Smooth muscle cell (in vitro differentiated cells): Measurements from ENCODE around the gene ERLIN1. TPM values are rescaled to one million over a fixed set of nuclear protein-coding genes. Genes with fewer than 3 reads are reported as not detected.

Experiments
- DNase-seq: peaks from one replicate; lab custom pipeline; 2025; ENCODE audit not compliant: unreplicated experiment; lab: John Stamatoyannopoulos, UW
- H2AFZ ChIP-seq: fragments of 200-600 bp; sonication (generic); 2 replicates; pipeline ENCODE4 v1.6.0; 2016; ENCODE audit warnings: antibody characterized with exemption, low read depth, mild to moderate bottlenecking
- H3F3A ChIP-seq: fragments of 200-600 bp; sonication (generic); 2 replicates; pipeline ENCODE4 v1.6.0; 2017; ENCODE audit warnings: antibody characterized with exemption, low read depth
- H3K27ac ChIP-seq: fragments of 200-600 bp; sonication (generic); 2 replicates; pipeline ENCODE4 v1.5.1; 2016; ENCODE audit warnings: low read depth, mild to moderate bottlenecking
- H3K27me3 ChIP-seq: fragments of 200-600 bp; sonication (generic); 2 replicates; pipeline ENCODE4 v1.6.1; 2016; ENCODE audit warnings: low read depth, mild to moderate bottlenecking
- H3K36me3 ChIP-seq: fragments of 200-600 bp; sonication (generic); 2 replicates; pipeline ENCODE4 v1.5.1; 2016; ENCODE audit warnings: low read depth
- H3K4me1 ChIP-seq: fragments of 200-600 bp; sonication (generic); 2 replicates; pipeline ENCODE4 v1.5.1; 2016; ENCODE audit warnings: low read depth
- H3K4me2 ChIP-seq: fragments of 200-600 bp; sonication (generic); 2 replicates; pipeline ENCODE4 v1.6.0; 2016; ENCODE audit warnings: mild to moderate bottlenecking
- H3K4me3 ChIP-seq: fragments of 200-600 bp; sonication (generic); 2 replicates; pipeline ENCODE4 v1.5.1; 2016; ENCODE audit warnings: mild to moderate bottlenecking
- H3K79me2 ChIP-seq: fragments of 200-600 bp; sonication (generic); 2 replicates; pipeline ENCODE4 v1.6.0; 2016; ENCODE audit warnings: low read depth, mild to moderate bottlenecking
- H3K9ac ChIP-seq: fragments of 200-600 bp; sonication (generic); 2 replicates; pipeline ENCODE4 v1.6.0; 2016; ENCODE audit warnings: low read depth
- H3K9me3 ChIP-seq: fragments of 200-600 bp; sonication (generic); replicated peaks from 2 replicates; pipeline ENCODE4 v1.5.1; 2016; ENCODE audit warnings: low read depth
- H4K20me1 ChIP-seq: fragments of 200-600 bp; sonication (generic); 2 replicates; pipeline ENCODE4 v1.6.0; 2016; ENCODE audit warnings: low read depth
- CTCF ChIP-seq: fragments of 200-600 bp; sonication (generic); IDR thresholded peaks from 2 replicates; pipeline ENCODE4 v1.5.1; 2017; ENCODE audit warnings: borderline replicate concordance, mild to moderate bottlenecking, antibody characterized with exemption; ENCODE audit not compliant: insufficient read depth, poor library complexity, severe bottlenecking
- WGBS: methylation state at CpG from one replicate; pipeline ENCODE4 v1.1.7; 2016; ENCODE audit warnings: low lambda C conversion rate; 5-methylcytosine and 5-hydroxymethylcytosine counted together
- polyA plus RNA-seq: library from polyadenylated mRNA; unstranded; fragments of >200 nt; fragmentation: Nextera tagmentation; extraction: Ambion mirVana; gene quantifications from 2 replicates; pipeline ENCODE4 v1.2.1, GENCODE V29; 2016
- total RNA-seq: library from RNA; depleted of rRNA; stranded (reverse); fragments of >200 nt; gene quantifications from 2 replicates; pipeline ENCODE4 v1.2.3, GENCODE V29; 2014

ERLIN1 gene
- total and polyA plus RNA-seq, 2 experiments from 2014 or later: 21.0 to 32.2 TPM

- H3K27ac ChIP-seq: no peak overlapping the region
- H3K27me3 ChIP-seq: no peaks in the 10 kb centered on the region
- DNase-seq: no peak
- no peak overlapping the region for H3K4me3 ChIP-seq
- no peaks in the 10 kb centered on the region for H3F3A ChIP-seq
- no peak for TF ChIP-seq CTCF
- H3K4me2 ChIP-seq: no peak overlapping the region
- no peaks in the 10 kb centered on the region for H3K9me3 ChIP-seq
- no peaks in the 10 kb centered on the region for H3K4me1 ChIP-seq
- no peaks in the 10 kb centered on the region for H3K79me2 ChIP-seq
- H3K9ac ChIP-seq: no peak overlapping the region
- no peak overlapping the region for H2AFZ ChIP-seq
- H4K20me1 ChIP-seq: no peaks in the 10 kb centered on the region
- WGBS: 93% methylated on average over 2 of the region's 2 CpGs
- no peaks in the 10 kb centered on the region for H3K36me3 ChIP-seq
These were observed 65.3 kb downstream of the ERLIN1 start for GRCh38 chr10:100120550-100120949.

- Histone ChIP-seq H3K4me1 (no peaks in the 10 kb centered on the region), H3K4me3 (no peak overlapping the region), H3F3A (no peaks in the 10 kb centered on the region), H3K4me2 (no peak overlapping the region), H4K20me1 (no peaks in the 10 kb centered on the region), H3K9ac (no peak overlapping the region), H3K27ac (no peak overlapping the region), H3K79me2 (no peaks in the 10 kb centered on the region), H3K36me3 (no peaks in the 10 kb centered on the region), H2AFZ (no peak overlapping the region), H3K9me3 (no peaks in the 10 kb centered on the region), H3K27me3 (no peaks in the 10 kb centered on the region)
- 86% methylated on average over 4 of the region's 4 CpGs for WGBS
- TF ChIP-seq CTCF: no peak
- no peak for DNase-seq
These were observed 66.1 kb downstream of the ERLIN1 start for GRCh38 chr10:100119726-100120125.

GRCh38 chr10:100114976-100115770, 70.7 kb downstream of the ERLIN1 start:
- no peaks in the 10 kb centered on the region for H3K4me1 ChIP-seq
- no peak overlapping the region for H3K4me3 ChIP-seq
- TF ChIP-seq CTCF: no peak
- no peak for DNase-seq
- no peak overlapping the region for H3K27ac ChIP-seq
- H3K9me3 ChIP-seq: no peaks in the 10 kb centered on the region
- no peak overlapping the region for H2AFZ ChIP-seq
- no peaks in the 10 kb centered on the region for H4K20me1 ChIP-seq
- no peaks in the 10 kb centered on the region for H3F3A ChIP-seq
- no peak overlapping the region for H3K4me2 ChIP-seq
- H3K27me3 ChIP-seq: no peaks in the 10 kb centered on the region
- H3K9ac ChIP-seq: no peak overlapping the region
- WGBS: 95% methylated on average over 43 of the region's 51 CpGs
- no peaks in the 10 kb centered on the region for H3K36me3 ChIP-seq
- no peaks in the 10 kb centered on the region for H3K79me2 ChIP-seq

GRCh38 chr10:100114460-100114859, 71.4 kb downstream of the ERLIN1 start:
- Histone ChIP-seq H3K4me2 (no peak overlapping the region), H3K79me2 (no peaks in the 10 kb centered on the region), H3K27ac (no peak overlapping the region), H3K4me1 (no peaks in the 10 kb centered on the region), H3K4me3 (no peak overlapping the region), H3K36me3 (no peaks in the 10 kb centered on the region), H3K9ac (no peak overlapping the region), H3K9me3 (no peaks in the 10 kb centered on the region), H3F3A (no peaks in the 10 kb centered on the region), H4K20me1 (no peaks in the 10 kb centered on the region), H2AFZ (no peak overlapping the region), H3K27me3 (no peaks in the 10 kb centered on the region)
- TF ChIP-seq CTCF: no peak
- DNase-seq: no peak
- 96% methylated on average over 13 of the region's 13 CpGs for WGBS
